Measurements from ENCODE around the gene NAT16.

Gene NAT16

GRCh38 chr7:101180130-101180755 is at the start of gene NAT16:
Gene NAT16, minus strand, starts transcription at chr7:101180293. Its CDS starts 5,486 bp downstream, at chr7:101174807.
- in situ Hi-C loops (cut with HindIII; ENCODE audit: low sequenced_read_pairs), result no loop called here

- in situ Hi-C loops (cut with HindIII; ENCODE audit: low sequenced_read_pairs), result no loop called here
Measured at GRCh38 chr7:101226721-101227120, 46.6 kb upstream of the NAT16 start.

GRCh38 chr7:101225650-101226049 is 45.6 kb upstream of the NAT16 start:
- in situ Hi-C loops (cut with HindIII; ENCODE audit: low sequenced_read_pairs), result no loop called here

GRCh38 chr7:101223528-101223927 is 43.4 kb upstream of the NAT16 start:
- in situ Hi-C loops (cut with HindIII; ENCODE audit: low sequenced_read_pairs), result no loop called here

- in situ Hi-C loops (cut with HindIII; ENCODE audit: low sequenced_read_pairs), result no loop called here
Measured at GRCh38 chr7:101222275-101222830, 42.3 kb upstream of the NAT16 start.

GRCh38 chr7:101220295-101220694 is 40.2 kb upstream of the NAT16 start:
- in situ Hi-C loops (cut with HindIII; ENCODE audit: low sequenced_read_pairs), result no loop called here

GRCh38 chr7:101218236-101219125 is 38.4 kb upstream of the NAT16 start:
- in situ Hi-C loops (cut with HindIII; ENCODE audit: low sequenced_read_pairs), result loop anchor here (5.0 kb wide), 2 partner anchors 56 to 59 kb away; no protein-coding TSS in a partner anchor

- in situ Hi-C loops (cut with HindIII; ENCODE audit: low sequenced_read_pairs), result loop anchor here (5.0 kb wide), 2 partner anchors 55 to 60 kb away; no protein-coding TSS in a partner anchor
Measured at GRCh38 chr7:101217388-101218235, 37.5 kb upstream of the NAT16 start, which contains the start of the genes PLOD3 and ZNHIT1. Gene PLOD3, minus strand, starts transcription at chr7:101217581. Its CDS starts 307 bp downstream, at chr7:101217274. Gene ZNHIT1, plus strand, starts transcription at chr7:101218165. Its CDS starts 31 bp downstream, at chr7:101218196.

- in situ Hi-C loops (cut with HindIII; ENCODE audit: low sequenced_read_pairs), result loop anchor here (5.0 kb wide), 2 partner anchors 55 to 60 kb away; no protein-coding TSS in a partner anchor
Measured at GRCh38 chr7:101216860-101217387, 36.8 kb upstream of the NAT16 start.

- in situ Hi-C loops (cut with HindIII; ENCODE audit: low sequenced_read_pairs), result loop anchor here (5.0 kb wide), 2 partner anchors 54 to 61 kb away; no protein-coding TSS in a partner anchor
Measured at GRCh38 chr7:101216001-101216859, 36.1 kb upstream of the NAT16 start.

- in situ Hi-C loops (cut with HindIII; ENCODE audit: low sequenced_read_pairs), result no loop called here
Measured at GRCh38 chr7:101212014-101212413, 31.9 kb upstream of the NAT16 start.

- in situ Hi-C loops (cut with HindIII; ENCODE audit: low sequenced_read_pairs), result no loop called here
Measured at GRCh38 chr7:101211501-101211900, 31.4 kb upstream of the NAT16 start.

- in situ Hi-C loops (cut with HindIII; ENCODE audit: low sequenced_read_pairs), result no loop called here
Measured at GRCh38 chr7:101210143-101210542, 30.1 kb upstream of the NAT16 start.

GRCh38 chr7:101208794-101209193 is 28.7 kb upstream of the NAT16 start:
- in situ Hi-C loops (cut with HindIII; ENCODE audit: low sequenced_read_pairs), result no loop called here

GRCh38 chr7:101207459-101207858 is 27.4 kb upstream of the NAT16 start:
- in situ Hi-C loops (cut with HindIII; ENCODE audit: low sequenced_read_pairs), result no loop called here

- in situ Hi-C loops (cut with HindIII; ENCODE audit: low sequenced_read_pairs), result no loop called here
Measured at GRCh38 chr7:101206665-101207042, 26.6 kb upstream of the NAT16 start.

- in situ Hi-C loops (cut with HindIII; ENCODE audit: low sequenced_read_pairs), result no loop called here
Measured at GRCh38 chr7:101205901-101206664, 26.0 kb upstream of the NAT16 start.

All from endothelial cell of hepatic sinusoid (primary cell).